Measurements from ENCODE around the gene AVPR1B.
"Not testable (repeated sequence)": the region's sequence is repeated elsewhere in the genome, so short reads cannot be mapped to it uniquely, and the experiment has no call there.

The AVPR1B gene

GRCh38 chr1:206080026-206080820 lies 37.0 kb downstream of the AVPR1B start:
- no peak for DNase-seq

- DNase-seq: no peak
These were observed 38.1 kb downstream of the AVPR1B start for GRCh38 chr1:206079135-206079534.

GRCh38 chr1:206075786-206076755 lies 41.1 kb downstream of the AVPR1B start:
- no peak for DNase-seq

GRCh38 chr1:206074839-206075238 lies 42.3 kb downstream of the AVPR1B start:
- DNase-seq: no peak

GRCh38 chr1:206070627-206071304 lies 46.4 kb downstream of the AVPR1B start:
- DNase-seq: no peak

GRCh38 chr1:206068314-206068713 lies 48.9 kb downstream of the AVPR1B start:
- no peak for DNase-seq

GRCh38 chr1:206067486-206068227 lies 49.5 kb downstream of the AVPR1B start:
- no peak for DNase-seq

- no peak for DNase-seq
These were observed 50.6 kb downstream of the AVPR1B start for GRCh38 chr1:206066479-206067171.

GRCh38 chr1:206065547-206066145 lies 51.5 kb downstream of the AVPR1B start:
- no peak for DNase-seq

- not testable (repeated sequence) for DNase-seq
These were observed 52.7 kb downstream of the AVPR1B start for GRCh38 chr1:206064501-206064900.

- not testable (repeated sequence) for DNase-seq
These were observed 53.2 kb downstream of the AVPR1B start for GRCh38 chr1:206064001-206064400.

- no peak for DNase-seq
These were observed 54.7 kb downstream of the AVPR1B start for GRCh38 chr1:206062464-206062863.

- no peak for DNase-seq
These were observed 56.3 kb downstream of the AVPR1B start for GRCh38 chr1:206060844-206061243.

Data from activated CD4-positive, alpha-beta T cell treated with anti-CD3 and anti-CD28 coated beads, Interleukin-2, amount 50 U/mL, for 1 hour (primary cell).